ENCODE data around the gene MICALL2.
"Not testable (repeated sequence)": the region's sequence is repeated elsewhere in the genome, so short reads cannot be mapped to it uniquely, and the experiment has no call there.

MICALL2 gene

GRCh38 chr7:1447551-1448244 lies 11.6 kb downstream of the MICALL2 start:
- DNase-seq (ENCODE audit: low spot score): no peak

- no peak for DNase-seq (ENCODE audit: low spot score)
These were observed 12.2 kb downstream of the MICALL2 start for GRCh38 chr7:1447112-1447511.

DNA sequence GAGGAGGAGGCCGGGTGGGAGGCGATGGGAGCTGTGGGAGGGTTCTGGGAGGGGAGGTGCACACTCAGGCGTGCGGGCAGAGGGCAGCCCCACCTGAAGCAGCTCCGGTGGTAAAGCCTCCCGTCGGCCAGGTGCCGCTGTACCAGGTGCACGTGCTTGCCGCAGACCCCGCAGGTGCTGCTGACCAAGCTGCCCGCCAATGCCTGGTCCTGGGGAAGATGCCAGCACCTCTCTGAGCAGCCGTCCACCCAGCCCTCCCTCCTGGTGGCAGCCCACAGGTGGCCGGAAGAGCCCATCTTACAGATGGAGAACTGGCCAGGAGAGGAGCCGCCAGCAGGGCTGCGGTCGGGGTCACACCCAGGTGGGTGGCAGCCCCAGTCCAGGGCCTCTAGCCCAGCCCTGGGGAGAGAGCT lies 12.6 kb downstream of the MICALL2 start:
- DNase-seq (ENCODE audit: low spot score): no peak

DNA sequence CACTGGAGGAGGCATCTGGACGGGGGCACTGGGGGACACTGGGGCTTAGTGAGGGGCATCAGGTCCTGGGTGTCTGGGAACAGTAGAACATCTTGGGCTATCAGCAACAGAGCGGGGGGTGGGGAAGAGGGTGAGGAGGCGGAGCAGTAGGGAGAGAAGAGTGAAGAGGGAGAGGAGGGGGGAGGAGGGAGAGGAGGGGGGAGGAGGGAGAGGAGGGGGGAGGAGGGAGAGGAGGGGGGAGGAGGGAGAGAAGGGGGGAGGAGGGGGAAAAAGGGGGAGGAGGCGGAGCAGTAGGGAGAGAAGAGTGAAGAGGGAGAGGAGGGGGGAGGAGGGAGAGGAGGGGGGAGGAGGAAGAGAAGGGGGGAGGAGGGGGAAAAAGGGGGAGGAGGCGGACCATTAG lies 13.2 kb downstream of the MICALL2 start:
- DNase-seq (ENCODE audit: low spot score): not testable (repeated sequence)

DNA sequence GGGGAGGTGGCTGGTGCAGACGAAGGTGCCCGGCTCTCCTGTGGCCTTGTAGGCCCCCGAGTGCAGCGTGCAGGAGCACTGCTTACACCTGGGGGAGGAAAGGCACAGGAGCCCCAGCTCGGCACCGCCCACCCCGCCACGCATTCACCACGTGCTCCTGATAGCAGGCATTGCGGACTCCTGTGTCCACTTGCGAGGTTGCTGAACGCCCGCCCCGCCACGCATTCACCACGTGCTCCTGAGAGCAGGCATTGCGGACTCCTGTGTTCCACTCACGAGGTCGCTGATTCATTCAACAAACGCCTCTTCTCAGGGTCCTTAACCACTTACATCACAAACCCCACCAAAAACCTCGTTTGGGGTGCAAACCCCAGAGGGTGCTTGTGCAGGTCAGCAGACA lies 13.9 kb downstream of the MICALL2 start:
- DNase-seq (ENCODE audit: low spot score): no peak

GRCh38 chr7:1444925-1445322 lies 14.3 kb downstream of the MICALL2 start:
- no peak for DNase-seq (ENCODE audit: low spot score)

GRCh38 chr7:1444214-1444924 lies 14.9 kb downstream of the MICALL2 start:
- no peak for DNase-seq (ENCODE audit: low spot score)

DNA sequence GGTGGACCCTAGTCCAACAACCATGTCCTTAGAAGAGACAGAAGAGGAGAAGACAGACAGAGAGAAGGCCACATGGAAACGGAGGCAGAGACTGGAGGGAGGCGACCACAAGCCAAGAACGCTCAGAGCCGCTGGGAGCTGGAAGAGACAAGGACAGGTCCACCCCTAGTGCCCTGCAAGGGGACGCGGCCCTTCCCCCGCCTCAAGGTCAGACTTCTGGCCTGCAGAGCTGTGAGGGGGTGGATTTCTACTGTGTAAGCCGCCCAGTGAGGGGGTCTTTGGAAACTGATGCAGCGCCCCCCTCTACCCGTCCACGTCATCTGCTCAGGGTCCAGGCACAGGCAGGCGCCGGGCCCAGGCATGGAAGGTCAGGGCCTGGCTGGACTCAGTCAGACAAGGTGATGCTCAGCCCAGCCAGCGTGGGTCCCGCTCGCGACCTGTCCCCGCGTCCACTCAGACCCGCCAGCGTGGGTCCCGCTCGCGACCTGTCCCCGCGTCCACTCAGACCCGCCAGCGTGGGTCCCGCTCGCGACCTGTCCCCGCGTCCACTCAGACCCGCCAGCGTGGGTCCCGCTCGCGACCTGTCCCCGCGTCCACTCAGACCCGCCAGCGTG lies 15.6 kb downstream of the MICALL2 start:
- not testable (repeated sequence) for DNase-seq (ENCODE audit: low spot score)

DNA sequence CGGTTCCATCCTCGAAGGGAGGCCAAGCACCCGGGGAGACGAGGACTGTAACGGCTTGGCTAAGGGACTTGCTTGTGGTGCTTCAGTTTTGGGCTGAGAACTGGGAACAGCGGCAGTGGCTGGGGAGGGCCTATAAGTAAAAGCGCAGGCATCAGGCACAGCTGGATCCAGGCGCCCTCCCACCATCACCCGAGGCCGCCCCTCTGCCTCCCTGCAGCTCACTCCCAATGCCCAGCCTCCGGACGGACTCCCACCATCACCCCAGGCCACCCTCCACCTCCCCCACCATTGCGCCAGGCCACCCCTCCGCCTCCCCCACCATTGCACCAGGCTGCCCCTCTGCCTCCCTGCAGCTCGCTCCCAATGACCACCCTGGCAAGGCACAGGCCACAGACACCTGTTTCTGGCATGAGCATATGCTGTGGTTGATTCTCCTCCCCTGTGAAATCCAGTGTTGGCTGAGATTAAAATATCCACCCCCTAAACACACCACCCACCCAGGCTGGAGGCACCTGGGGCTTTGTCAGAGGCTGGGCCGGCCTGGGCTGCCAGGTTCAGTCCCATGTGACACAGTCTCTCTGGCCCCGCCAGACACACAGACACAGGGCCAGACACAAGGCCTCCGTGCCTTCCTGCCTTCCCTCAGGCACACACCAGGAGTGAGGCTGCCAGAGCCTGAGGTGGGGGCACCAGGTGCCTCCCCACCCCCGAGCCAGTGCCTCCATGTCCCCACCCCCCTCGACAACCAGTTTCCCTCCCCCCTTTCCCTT lies 16.7 kb downstream of the MICALL2 start:
- DNase-seq (ENCODE audit: low spot score): no peak

DNA sequence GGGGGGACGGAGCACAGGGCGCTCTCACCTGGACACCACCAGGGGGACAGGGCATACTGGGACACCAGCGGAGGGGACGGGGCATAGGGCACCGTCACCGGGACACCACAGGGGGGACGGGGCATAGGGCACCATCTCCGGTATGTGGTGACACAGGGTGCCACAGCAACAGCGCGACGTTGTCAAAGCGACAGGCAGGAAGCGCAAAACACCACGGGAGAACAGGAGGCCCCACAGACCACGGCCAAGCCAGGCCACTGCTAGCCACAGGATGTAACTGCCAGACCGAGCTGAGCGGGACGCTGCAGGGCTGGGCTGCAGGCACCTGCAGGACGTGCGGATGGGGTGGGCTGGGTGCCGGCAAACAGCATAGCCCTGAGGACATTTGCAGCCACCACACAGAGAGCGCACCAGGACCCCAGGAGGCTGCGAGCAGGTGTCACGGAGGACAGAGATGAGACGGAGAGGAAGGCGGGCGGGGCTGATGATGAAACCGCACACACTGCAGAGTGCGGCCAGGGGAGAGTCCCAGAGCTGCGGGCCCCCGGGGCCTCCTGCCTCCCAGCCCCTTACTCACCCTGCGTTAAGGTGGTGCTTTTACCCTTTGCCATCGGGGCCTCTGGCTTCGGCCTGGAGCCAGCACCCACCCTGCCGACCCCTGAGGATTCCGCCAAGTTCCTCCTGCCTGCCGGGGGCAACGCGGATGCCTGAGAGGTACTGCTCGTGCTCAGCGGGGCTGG lies 17.5 kb downstream of the MICALL2 start:
- no peak for DNase-seq (ENCODE audit: low spot score)

DNA sequence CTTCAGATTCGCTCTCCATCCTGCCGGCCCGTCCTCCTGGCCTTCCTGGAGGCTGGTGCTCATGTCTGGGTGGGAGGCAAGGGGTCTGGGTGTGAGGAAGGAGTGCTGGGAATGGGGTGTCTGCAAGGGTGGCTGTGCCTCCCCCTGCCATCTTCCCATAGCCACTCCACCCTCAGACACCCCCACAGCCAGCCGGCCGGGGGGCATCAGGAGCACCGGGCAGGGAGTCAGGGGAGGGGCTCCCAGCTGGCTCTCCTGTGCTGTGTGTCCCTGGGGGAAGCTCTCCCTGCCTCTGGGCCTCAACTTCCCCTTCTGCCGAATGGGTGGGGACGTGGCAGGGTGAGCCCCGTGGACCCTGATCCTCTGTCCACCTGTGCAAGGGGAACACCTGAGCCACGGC lies 18.6 kb downstream of the MICALL2 start:
- no peak for DNase-seq (ENCODE audit: low spot score)

DNA sequence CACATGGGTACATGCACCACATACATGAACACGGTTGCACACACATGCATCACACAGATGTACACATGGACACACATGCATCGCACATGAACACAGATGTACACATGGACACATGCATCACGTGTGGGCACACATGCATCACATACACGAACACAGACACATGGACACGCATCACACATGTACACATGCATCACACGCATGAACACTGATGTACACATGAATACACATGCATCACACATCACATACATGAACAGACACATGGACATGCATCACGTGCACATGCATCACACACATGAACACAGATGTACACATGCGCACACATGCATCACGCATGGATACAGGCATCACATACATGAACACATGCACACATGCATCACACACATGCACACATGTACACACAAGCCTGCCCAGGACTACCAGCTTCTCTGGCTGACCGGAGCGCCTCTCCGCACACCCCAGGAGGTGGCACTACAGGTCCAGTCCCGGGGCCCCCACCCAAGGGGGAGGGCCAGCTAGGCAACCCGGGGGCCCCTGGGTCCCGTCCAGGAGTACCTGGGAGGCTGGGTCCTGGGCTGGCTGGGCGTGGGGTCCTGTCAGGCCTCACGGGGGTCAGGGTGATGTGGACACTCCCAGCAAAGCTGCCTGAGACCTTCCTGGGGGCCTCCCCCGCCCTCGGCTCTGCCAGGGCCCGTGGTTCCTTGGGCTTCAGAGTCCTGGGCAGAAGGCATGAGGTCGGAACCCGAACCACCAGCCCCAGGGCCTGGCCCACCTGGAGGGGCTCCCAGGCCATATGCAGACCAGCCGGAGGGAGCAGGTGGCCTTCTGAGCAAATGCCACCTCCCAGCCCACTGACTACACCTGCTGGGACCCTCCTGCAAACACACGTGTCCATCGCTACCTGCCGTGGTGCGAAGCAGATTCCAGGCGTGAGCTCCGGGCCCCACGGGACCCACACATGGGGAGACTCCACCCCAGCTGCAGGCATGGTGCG lies 19.6 kb downstream of the MICALL2 start:
- no peak for DNase-seq (ENCODE audit: low spot score)

DNA sequence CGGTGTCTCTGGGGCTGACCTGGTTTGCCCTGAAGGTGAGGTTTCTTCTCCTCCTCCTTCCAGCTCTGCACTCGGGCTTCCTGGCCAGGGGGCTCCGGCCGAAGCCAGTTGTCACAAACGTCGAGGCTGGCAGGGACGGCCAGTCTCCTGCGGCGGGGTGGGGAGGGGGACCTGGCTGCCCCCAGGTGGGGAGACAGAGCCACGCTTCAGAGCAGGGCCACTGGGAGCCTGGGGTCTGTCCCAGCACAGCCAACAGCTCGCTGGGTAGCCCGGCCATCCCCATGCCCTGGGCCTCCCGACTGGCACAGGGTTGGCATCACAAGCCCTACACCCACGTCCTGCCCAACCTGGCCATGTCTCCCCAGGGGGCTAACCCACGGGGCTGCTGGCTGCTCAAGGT lies 20.4 kb downstream of the MICALL2 start:
- DNase-seq (ENCODE audit: low spot score): no peak

DNA sequence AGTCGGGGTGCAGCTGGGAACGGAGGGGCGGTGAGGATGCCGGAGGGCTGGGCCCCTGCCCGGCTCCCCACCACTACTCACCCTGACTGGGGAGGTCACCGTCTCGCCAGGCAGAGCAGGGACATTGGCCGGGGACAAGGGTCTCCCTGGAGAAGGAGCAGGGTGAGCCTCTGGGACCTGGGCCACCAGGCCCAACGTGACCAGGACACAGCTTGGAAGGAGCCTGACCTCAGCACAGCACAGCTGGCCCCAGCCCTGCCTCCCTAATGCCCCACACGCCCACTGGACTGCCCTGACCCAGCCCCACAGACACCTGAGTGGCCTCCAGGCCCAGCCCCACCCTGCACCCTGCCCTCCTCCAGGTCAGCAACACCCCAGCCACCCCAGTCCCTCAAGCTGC lies 21.1 kb downstream of the MICALL2 start:
- DNase-seq (ENCODE audit: low spot score): no peak

DNA sequence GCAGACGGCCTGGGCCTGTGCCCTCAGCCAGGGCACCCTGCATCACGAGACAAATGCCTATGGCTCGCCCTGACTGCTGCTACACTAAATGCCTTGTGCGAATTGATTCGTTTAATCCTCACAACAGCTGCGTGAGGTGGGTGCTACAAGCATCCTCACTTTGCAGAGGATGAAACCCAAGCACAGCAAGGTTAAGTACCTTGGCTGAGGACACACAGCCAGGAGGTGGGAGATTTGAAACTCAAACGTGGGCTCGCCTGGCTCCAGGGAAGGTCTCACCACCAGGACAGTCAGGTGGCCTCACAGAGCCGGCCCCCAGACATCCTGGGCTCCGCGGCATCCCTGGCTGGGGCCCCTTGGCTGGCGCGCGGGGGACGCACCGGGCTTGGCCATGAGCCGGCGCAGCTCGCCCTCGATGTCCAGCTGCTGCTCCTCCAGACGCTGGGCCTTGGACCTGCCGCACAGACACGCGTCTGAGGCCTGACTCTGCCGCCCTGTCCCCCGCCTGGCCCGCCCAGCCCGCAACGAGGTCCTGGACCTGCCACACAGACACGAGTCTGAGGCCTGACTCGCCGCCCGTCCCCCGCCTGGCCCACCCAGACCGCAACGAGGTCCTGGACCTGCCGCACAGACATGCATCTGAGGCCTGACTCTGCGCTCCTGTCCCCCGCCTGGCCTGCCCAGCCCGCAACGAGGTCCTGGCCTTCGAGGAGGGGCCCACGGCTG lies 22.0 kb downstream of the MICALL2 start:
- no peak for DNase-seq (ENCODE audit: low spot score)

DNA sequence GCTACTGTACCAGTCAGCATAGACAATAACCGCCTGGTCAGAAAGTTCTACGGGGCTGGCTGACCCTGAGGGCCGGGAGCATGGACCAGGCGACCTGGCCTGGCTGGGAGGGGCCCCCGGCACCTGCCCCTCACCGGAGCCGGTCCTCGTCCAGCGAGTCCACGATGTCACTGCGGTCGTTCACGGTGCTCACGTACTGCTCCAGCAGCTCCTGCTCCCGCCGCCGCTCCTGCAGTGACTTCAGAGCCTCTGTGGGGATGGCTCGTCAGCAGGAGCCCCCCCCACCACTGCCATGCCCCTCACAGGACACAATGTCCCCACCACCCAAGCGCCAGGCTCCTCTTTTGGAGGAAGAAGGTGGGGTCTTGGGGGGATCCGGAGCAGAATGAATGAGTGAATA lies 22.7 kb downstream of the MICALL2 start:
- no peak for DNase-seq (ENCODE audit: low spot score)

- DNase-seq (ENCODE audit: low spot score): no peak
These were observed 24.2 kb downstream of the MICALL2 start for GRCh38 chr7:1434891-1435670.

GRCh38 chr7:1434165-1434718 lies 25.0 kb downstream of the MICALL2 start:
- DNase-seq (ENCODE audit: low spot score): no peak
